GM23338 (cell line): ENCODE results near the gene AK9.

Source experiments
- CREB1 ChIP-seq: fragments of 250-450 bp; sonication (Bioruptor Pico); IDR thresholded peaks from 2 replicates; pipeline ENCODE4 v1.5.0; 2020; ENCODE audit warnings: low read depth, mild to moderate bottlenecking, moderate library complexity
- CTCF ChIP-seq, 2 experiments: fragments of 200-600 bp in 1 of 2; sonication (generic) in 1 of 2; conservative IDR thresholded peaks; 2 replicates each; pipeline versions ENCODE4 v1.5.1 to v1.6.1; 2016 to 2017; ENCODE audit warnings: antibody characterized with exemption in 2 of 2, low read depth in 2 of 2, mild to moderate bottlenecking in 2 of 2, moderate library complexity in 1 of 2
- ETS1 ChIP-seq: IDR thresholded peaks from 2 replicates; pipeline ENCODE4 v1.6.1; 2016; ENCODE audit warnings: antibody characterized with exemption
- EZH2 ChIP-seq: fragments of 200-600 bp; sonication (generic); IDR thresholded peaks from one replicate; pipeline ENCODE4 v1.8.0; 2017; ENCODE audit warnings: antibody characterized with exemption, mild to moderate bottlenecking, low read depth; ENCODE audit not compliant: unreplicated experiment
- EZH2phosphoT487 ChIP-seq: fragments of 200-600 bp; sonication (generic); IDR thresholded peaks from one replicate; pipeline ENCODE4 v1.8.1; 2018; ENCODE audit warnings: antibody characterized with exemption; ENCODE audit not compliant: unreplicated experiment
- JUNB ChIP-seq: IDR thresholded peaks from one replicate; pipeline ENCODE4 v1.6.1; 2016; ENCODE audit warnings: antibody characterized with exemption; ENCODE audit not compliant: unreplicated experiment
- NANOG ChIP-seq: IDR thresholded peaks from 2 replicates; pipeline ENCODE4 v1.6.1; 2016; ENCODE audit warnings: antibody characterized with exemption, borderline replicate concordance
- POLR2AphosphoS5 ChIP-seq: IDR thresholded peaks from 2 replicates; pipeline ENCODE4 v1.6.1; 2016; ENCODE audit warnings: antibody characterized with exemption, low read depth
- STAT1 ChIP-seq: IDR thresholded peaks from one replicate; pipeline ENCODE4 v1.6.1; 2016; ENCODE audit warnings: antibody characterized with exemption; ENCODE audit not compliant: unreplicated experiment
- ZNF114 ChIP-seq: fragments of 250-450 bp; sonication (Bioruptor Pico); IDR thresholded peaks from 2 replicates; pipeline ENCODE4 v1.5.0; 2020; ENCODE audit warnings: mild to moderate bottlenecking, moderate library complexity
- ZNF331 ChIP-seq: fragments of 250-450 bp; sonication (Bioruptor Pico); IDR thresholded peaks from 2 replicates; pipeline ENCODE4 v1.5.0; 2020; ENCODE audit warnings: low read depth, mild to moderate bottlenecking, moderate library complexity
- ZNF462 ChIP-seq: fragments of 250-450 bp; sonication (Bioruptor Pico); IDR thresholded peaks from 2 replicates; pipeline ENCODE4 v1.5.0; 2020; ENCODE audit warnings: mild to moderate bottlenecking, moderate library complexity
- TF ChIP-seq, protein P1 (sequence below): IDR thresholded peaks from one replicate; pipeline ENCODE4 v1.6.1; 2018; ENCODE audit warnings: antibody characterized with exemption; ENCODE audit not compliant: unreplicated experiment

DNA sequence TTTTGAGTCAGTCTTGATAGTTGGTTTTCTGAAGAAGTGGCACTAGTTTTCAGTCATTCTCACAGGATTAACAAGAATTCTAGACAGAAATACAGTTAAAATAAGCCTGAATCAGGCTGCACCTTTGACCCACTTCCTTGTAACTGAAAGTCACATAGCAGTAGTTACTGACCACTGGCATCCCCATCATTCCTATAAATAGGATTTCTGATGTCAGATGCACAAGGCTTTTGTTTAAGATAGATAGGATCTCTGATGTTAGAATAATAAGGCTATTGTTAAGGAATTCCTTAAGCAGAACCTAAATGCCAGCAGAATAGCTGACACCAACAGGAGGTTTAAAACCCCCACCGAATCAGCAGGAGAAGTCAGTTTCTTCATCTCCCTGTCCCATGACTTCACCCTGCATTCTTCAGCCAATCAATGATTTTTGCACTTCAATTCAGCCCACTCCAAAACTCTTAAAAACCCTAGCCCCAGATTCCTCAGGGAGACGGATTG, 177.4 kb downstream of the AK9 start:
- no peak for TF ChIP-seq CTCF (conservative IDR thresholded peaks at IDR 0.05; ENCODE audit: low read depth in 2 of 2)
- no peak for TF ChIP-seq EZH2
- TF ChIP-seq, protein P1, sequence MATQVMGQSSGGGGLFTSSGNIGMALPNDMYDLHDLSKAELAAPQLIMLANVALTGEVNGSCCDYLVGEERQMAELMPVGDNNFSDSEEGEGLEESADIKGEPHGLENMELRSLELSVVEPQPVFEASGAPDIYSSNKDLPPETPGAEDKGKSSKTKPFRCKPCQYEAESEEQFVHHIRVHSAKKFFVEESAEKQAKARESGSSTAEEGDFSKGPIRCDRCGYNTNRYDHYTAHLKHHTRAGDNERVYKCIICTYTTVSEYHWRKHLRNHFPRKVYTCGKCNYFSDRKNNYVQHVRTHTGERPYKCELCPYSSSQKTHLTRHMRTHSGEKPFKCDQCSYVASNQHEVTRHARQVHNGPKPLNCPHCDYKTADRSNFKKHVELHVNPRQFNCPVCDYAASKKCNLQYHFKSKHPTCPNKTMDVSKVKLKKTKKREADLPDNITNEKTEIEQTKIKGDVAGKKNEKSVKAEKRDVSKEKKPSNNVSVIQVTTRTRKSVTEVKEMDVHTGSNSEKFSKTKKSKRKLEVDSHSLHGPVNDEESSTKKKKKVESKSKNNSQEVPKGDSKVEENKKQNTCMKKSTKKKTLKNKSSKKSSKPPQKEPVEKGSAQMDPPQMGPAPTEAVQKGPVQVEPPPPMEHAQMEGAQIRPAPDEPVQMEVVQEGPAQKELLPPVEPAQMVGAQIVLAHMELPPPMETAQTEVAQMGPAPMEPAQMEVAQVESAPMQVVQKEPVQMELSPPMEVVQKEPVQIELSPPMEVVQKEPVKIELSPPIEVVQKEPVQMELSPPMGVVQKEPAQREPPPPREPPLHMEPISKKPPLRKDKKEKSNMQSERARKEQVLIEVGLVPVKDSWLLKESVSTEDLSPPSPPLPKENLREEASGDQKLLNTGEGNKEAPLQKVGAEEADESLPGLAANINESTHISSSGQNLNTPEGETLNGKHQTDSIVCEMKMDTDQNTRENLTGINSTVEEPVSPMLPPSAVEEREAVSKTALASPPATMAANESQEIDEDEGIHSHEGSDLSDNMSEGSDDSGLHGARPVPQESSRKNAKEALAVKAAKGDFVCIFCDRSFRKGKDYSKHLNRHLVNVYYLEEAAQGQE: no peak
- TF ChIP-seq ZNF462 (CRISPR knock-in tag): no peak
- TF ChIP-seq ZNF114: no peak
- TF ChIP-seq POLR2AphosphoS5: no peak
- TF ChIP-seq CREB1 (CRISPR knock-in tag): no peak
- TF ChIP-seq EZH2phosphoT487: no peak
- TF ChIP-seq STAT1: no peak
- no peak for TF ChIP-seq JUNB
- TF ChIP-seq ETS1: no peak
- TF ChIP-seq ZNF331 (CRISPR knock-in tag): no peak
- TF ChIP-seq NANOG: peak; percentile 64; the same call in 1 of the 2 replicates
